Karpas-422 (cell line): ENCODE results near the gene SUSD4. TPM values are rescaled to one million over a fixed set of nuclear protein-coding genes. Genes with fewer than 3 reads are reported as not detected.

Source experiments
- DNase-seq: peaks from one replicate; pipeline ENCODE4 v3.0.0-alpha.2; 2015
- H2AFZ ChIP-seq: fragments of 200-600 bp; sonication (generic); 2 replicates; pipeline ENCODE4 v1.6.1; 2014; ENCODE audit warnings: antibody characterized with exemption, low read length, mixed read lengths
- H3K27ac ChIP-seq: fragments of 200-600 bp; sonication (generic); 2 replicates; pipeline ENCODE4 v1.5.1; 2014; ENCODE audit warnings: mild to moderate bottlenecking, low read length, moderate library complexity
- H3K27me3 ChIP-seq: fragments of 200-600 bp; sonication (generic); 2 replicates; pipeline ENCODE4 v1.6.1; 2014; ENCODE audit warnings: low read length, mixed read lengths
- H3K36me3 ChIP-seq: fragments of 200-600 bp; sonication (generic); 2 replicates; pipeline ENCODE4 v1.6.1; 2014; ENCODE audit warnings: low read length, mixed read lengths; ENCODE audit not compliant: insufficient read depth
- H3K4me1 ChIP-seq: fragments of 200-600 bp; sonication (generic); 2 replicates; pipeline ENCODE4 v1.6.1; 2014; ENCODE audit warnings: mild to moderate bottlenecking, low read length, mixed read lengths
- H3K4me2 ChIP-seq: fragments of 200-600 bp; sonication (generic); 2 replicates; pipeline ENCODE4 v1.6.1; 2014; ENCODE audit warnings: low read length, low read depth, mild to moderate bottlenecking; ENCODE audit not compliant: poor library complexity, severe bottlenecking
- H3K4me3 ChIP-seq: fragments of 200-600 bp; sonication (generic); 2 replicates; pipeline ENCODE4 v1.5.1; 2014; ENCODE audit warnings: mild to moderate bottlenecking, antibody characterized with exemption, low read length, mixed read lengths
- H3K79me2 ChIP-seq: fragments of 200-600 bp; sonication (generic); 2 replicates; pipeline ENCODE4 v1.6.1; 2014; ENCODE audit warnings: mild to moderate bottlenecking, low read length, mixed read lengths
- H3K9ac ChIP-seq: fragments of 200-600 bp; sonication (generic); 2 replicates; pipeline ENCODE4 v1.6.0; 2014; ENCODE audit warnings: low read length
- H3K9me2 ChIP-seq: fragments of 200-600 bp; sonication (generic), shearing (Covaris generic); replicated peaks from 2 replicates; pipeline ENCODE4 v1.6.0; 2014; ENCODE audit warnings: mild to moderate bottlenecking, low read length, moderate library complexity; ENCODE audit not compliant: insufficient read depth
- H3K9me3 ChIP-seq: fragments of 300-700, 200-600 bp; sonication (generic); 2 replicates; pipeline ENCODE4 v1.6.1; 2014; ENCODE audit warnings: low read length, mixed read lengths
- H4K20me1 ChIP-seq: fragments of 200-600 bp; sonication (generic); 2 replicates; pipeline ENCODE4 v1.6.1; 2014; ENCODE audit warnings: mild to moderate bottlenecking, antibody characterized with exemption, low read length, low read depth; ENCODE audit not compliant: insufficient read depth
- total RNA-seq: library from RNA; depleted of rRNA; stranded (reverse); fragments of >200 nt; shearing (Covaris generic); gene quantifications from 2 replicates; pipeline ENCODE4 v1.2.3, GENCODE V29; 2014; ENCODE audit warnings: low replicate concordance

SUSD4 gene
- total RNA-seq, 1 experiment from 2014 or later: 0.34 TPM

DNA sequence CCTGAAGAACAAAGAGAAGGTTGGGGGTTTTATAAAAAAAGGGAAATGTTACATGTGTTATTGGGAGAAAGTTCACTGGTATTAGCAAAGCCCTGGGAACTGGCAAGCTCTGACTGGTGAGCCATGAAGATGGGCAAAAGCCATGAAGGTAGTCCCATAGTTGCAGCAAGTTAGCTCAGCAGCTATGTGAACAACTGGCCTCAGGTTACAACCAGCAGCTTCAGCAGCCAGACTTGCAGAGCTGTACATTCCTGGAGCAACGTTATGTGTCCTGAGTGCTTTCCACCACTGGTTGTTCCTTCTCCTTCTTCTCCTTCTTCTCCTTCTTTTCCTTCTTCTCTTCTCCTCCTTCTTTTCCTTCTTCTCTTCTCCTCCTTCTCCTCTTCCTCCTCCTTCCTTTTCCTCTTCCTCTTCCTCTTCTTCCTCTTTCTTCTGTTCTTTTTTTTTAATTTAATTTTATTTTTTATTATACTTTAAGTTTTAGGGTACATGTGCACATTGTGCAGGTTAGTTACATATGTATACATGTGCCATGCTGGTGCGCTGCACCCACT is 164.8 kb downstream of the SUSD4 start:
- H3K4me1 ChIP-seq: peaks cover 30% of the 10 kb centered on the region
- H3K79me2 ChIP-seq: no peaks in the 10 kb centered on the region
- H3K9me2 ChIP-seq: no peaks in the 10 kb centered on the region
- no peaks in the 10 kb centered on the region for H4K20me1 ChIP-seq
- H3K27me3 ChIP-seq: no peaks in the 10 kb centered on the region
- H2AFZ ChIP-seq: no peak overlapping the region
- H3K36me3 ChIP-seq: no peaks in the 10 kb centered on the region
- H3K9ac ChIP-seq: no peak overlapping the region
- no peak overlapping the region for H3K27ac ChIP-seq
- H3K4me2 ChIP-seq: no peak overlapping the region
- DNase-seq: no peak
- H3K4me3 ChIP-seq: no peak overlapping the region
- H3K9me3 ChIP-seq: no peaks in the 10 kb centered on the region

DNA sequence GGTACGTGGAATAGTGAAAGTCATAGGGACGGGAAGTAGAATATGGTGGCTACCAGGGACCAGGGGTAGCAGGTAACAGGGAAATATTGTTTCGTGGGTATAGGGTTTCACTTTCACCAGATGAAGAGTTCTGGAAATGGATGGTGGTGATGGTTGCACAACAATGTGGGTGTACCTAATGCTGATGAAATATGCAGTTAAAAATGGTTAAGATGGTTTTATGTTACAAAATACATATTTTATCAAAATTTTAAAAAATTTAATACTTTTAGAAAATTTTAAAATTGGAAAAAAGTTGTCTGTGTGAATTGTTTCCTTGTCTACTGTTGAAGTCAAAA is 165.4 kb downstream of the SUSD4 start:
- H2AFZ ChIP-seq: no peak overlapping the region

DNA sequence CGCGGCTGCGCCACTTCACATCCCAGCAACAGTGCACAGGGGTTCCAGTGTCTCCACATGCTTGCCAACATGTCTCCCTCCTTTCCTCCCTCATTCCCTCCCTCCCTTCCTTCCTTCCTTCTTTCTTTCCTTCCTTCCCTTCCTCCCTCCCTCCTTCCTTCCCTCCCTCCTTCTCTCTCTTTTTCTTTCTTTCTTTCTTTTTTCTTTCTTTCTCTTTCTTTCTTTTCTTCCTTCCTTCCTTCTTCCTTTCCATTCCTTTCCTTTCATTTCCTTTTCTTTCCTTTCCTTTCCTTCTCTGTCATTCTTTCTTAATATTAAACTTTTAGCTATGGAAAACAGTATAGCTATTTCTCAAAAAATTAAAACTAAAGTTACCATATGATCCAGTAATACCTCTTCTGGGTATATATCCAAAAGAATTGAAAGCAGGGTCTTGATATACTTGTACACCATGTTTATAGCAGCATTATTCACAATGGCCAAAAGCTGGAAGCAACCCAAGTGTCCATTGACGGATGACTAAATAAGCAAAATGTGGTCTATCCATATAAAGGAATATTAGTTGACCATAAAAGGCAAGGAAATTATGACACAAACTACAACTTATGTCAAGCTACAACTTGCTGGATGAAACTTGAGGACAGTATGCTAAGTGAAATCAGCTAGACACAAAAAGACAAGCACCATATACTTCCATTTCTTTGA is 165.9 kb downstream of the SUSD4 start:
- no peaks in the 10 kb centered on the region for H3K79me2 ChIP-seq
- H4K20me1 ChIP-seq: no peaks in the 10 kb centered on the region
- no peaks in the 10 kb centered on the region for H3K9me2 ChIP-seq
- no peak overlapping the region for H3K4me3 ChIP-seq
- H3K27ac ChIP-seq: no peak overlapping the region
- no peak overlapping the region for H2AFZ ChIP-seq
- DNase-seq: no peak
- peaks cover 30% of the 10 kb centered on the region for H3K4me1 ChIP-seq
- no peaks in the 10 kb centered on the region for H3K27me3 ChIP-seq
- no peak overlapping the region for H3K4me2 ChIP-seq
- H3K9me3 ChIP-seq: no peaks in the 10 kb centered on the region
- H3K36me3 ChIP-seq: no peaks in the 10 kb centered on the region
- no peak overlapping the region for H3K9ac ChIP-seq

More for the DNA sequence above, 165.4 kb downstream of the SUSD4 start:
- H3K9me2 ChIP-seq: no peaks in the 10 kb centered on the region
- no peak overlapping the region for H3K27ac ChIP-seq
- H3K4me2 ChIP-seq: no peak overlapping the region
- peaks cover 30% of the 10 kb centered on the region for H3K4me1 ChIP-seq
- H3K79me2 ChIP-seq: no peaks in the 10 kb centered on the region
- H3K36me3 ChIP-seq: no peaks in the 10 kb centered on the region
- DNase-seq: no peak
- no peaks in the 10 kb centered on the region for H3K9me3 ChIP-seq
- no peak overlapping the region for H3K4me3 ChIP-seq
- H3K27me3 ChIP-seq: no peaks in the 10 kb centered on the region
- H4K20me1 ChIP-seq: no peaks in the 10 kb centered on the region
- H3K9ac ChIP-seq: no peak overlapping the region

DNA sequence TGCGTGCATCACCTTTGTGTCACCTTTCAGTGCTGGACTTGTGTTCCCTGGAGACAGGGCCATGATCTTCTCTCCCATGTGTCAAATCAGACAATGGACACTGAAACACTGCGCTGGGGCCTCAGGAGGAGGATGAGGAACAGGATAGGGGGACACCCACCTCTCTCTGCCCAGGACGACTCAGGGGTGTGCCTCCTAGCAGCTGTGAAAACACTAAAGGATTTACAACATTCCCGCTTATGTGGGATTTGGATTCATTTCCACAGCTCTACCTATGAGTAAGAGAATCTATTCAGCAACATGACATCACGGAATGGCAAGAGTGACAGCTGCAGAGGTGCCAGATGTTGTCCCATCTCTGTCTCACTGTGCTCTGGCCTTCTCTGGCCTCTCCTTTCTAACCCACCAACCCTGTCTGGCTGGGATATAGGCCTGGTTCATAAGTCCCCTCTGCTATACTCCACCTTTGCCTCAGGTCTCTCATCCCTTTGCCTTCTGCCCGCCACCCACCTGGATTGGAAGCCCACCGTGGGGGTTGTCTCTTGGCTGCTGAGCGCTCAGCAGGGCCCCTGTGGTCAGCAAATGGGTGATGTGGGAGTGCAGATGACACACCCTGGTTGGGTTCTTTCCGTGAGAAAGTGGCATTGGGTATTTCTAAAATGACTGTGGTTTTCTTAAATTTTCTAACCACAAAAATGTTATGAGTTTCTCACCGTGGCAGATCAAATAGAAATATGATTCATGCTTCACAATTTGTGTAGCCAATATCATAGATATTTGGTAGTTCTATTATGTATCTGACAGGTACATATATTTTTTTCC is 173.9 kb downstream of the SUSD4 start:
- H3K9me2 ChIP-seq: no peaks in the 10 kb centered on the region
- H3K36me3 ChIP-seq: no peaks in the 10 kb centered on the region
- H3K79me2 ChIP-seq: no peaks in the 10 kb centered on the region
- H4K20me1 ChIP-seq: no peaks in the 10 kb centered on the region
- no peak overlapping the region for H3K27ac ChIP-seq
- H3K4me3 ChIP-seq: no peak overlapping the region
- no peak for DNase-seq
- H3K4me2 ChIP-seq: no peak overlapping the region
- H2AFZ ChIP-seq: no peak overlapping the region
- no peaks in the 10 kb centered on the region for H3K27me3 ChIP-seq
- H3K4me1 ChIP-seq: peaks cover 6% of the 10 kb centered on the region
- H3K9me3 ChIP-seq: no peaks in the 10 kb centered on the region
- H3K9ac ChIP-seq: no peak overlapping the region

DNA sequence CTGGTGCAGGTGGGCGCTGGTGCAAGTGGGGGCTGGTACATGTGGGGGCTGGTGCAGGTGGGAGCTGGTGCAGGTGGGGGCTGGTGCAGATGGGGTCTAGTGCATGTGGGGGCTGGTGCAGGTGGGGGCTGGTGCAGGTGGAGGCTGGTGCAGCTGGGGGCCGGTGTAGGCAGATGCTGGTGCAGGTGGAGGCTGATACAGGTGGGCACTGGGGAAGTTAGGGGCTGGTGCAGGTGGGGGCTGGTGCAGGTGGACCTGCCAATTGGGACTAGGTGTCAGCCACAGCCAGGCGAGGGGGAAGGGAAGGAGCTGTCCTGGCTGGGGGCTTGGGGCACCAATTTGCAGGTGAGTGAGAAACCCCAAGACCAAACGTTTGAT is 174.5 kb downstream of the SUSD4 start:
- Histone ChIP-seq H3K27me3 (no peaks in the 10 kb centered on the region), H4K20me1 (no peaks in the 10 kb centered on the region), H3K36me3 (no peaks in the 10 kb centered on the region), H2AFZ (no peak overlapping the region), H3K27ac (no peak overlapping the region), H3K9ac (no peak overlapping the region), H3K4me3 (no peak overlapping the region), H3K4me2 (no peak overlapping the region), H3K9me2 (no peaks in the 10 kb centered on the region), H3K79me2 (no peaks in the 10 kb centered on the region), H3K4me1 (peaks cover 2% of the 10 kb centered on the region; the same call in 1 of the 2 replicates), H3K9me3 (no peaks in the 10 kb centered on the region)
- DNase-seq: no peak

DNA sequence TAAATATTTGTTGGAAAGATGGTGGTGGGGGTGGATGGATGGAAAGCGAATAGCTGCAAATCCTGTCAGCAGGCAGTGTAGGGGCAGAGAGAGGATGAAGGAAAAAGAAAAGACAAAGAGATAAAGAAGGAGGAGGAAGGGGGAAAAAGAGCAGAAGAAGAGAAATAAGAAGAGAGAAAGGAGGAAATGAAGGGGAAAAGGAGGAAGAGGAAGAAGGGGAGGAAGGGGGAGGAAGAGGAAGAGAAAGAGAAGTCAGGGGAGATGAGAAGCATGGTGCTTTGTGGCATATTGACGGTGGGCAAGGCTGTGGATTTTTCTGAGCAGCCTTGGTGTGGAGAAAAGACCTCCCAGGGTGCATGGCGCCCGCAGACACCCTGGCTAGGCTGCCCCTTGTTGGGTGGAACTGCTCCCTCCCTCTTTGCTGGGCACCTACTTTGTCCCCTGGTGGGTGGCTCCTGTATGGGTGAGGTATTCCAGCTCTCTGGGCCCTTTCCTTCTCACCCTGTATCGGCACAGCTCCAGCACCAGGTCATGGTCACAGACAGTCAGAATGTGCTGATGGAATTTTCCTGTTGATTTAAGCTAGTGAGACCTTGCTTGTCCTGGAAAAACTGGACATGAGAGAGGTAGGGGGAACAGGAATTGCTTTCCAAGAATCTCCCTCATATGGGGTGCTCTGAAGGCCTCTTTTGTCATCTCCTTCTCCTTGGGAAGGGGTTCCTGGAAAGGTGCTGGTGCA is 175.2 kb downstream of the SUSD4 start:
- Histone ChIP-seq H3K4me3 (no peak overlapping the region), H2AFZ (no peak overlapping the region), H3K9me2 (no peaks in the 10 kb centered on the region), H3K4me2 (no peak overlapping the region), H3K79me2 (no peaks in the 10 kb centered on the region), H3K9ac (no peak overlapping the region), H3K4me1 (peaks cover 2% of the 10 kb centered on the region; the same call in 1 of the 2 replicates), H3K36me3 (no peaks in the 10 kb centered on the region), H3K27ac (no peak overlapping the region), H4K20me1 (no peaks in the 10 kb centered on the region), H3K27me3 (no peaks in the 10 kb centered on the region), H3K9me3 (no peaks in the 10 kb centered on the region)
- DNase-seq: no peak

DNA sequence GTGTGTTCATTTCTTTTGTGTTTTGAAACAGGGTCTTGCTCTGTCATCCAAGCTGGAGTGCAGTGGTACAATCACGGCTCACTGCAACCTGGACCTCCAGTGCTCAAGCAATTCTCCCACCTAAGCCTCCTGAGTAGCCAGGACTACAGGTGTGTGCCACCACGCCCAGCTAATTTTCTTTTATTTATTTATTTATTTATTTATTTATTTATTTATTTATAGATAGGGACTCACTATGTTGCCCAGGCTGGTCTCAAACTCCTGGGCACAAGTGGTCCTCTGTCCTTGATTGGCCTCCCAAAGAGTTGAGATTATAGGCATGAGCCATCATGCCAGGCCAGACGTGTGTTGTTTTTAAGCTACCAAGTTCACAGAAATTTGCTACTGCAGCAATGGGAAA is 177.2 kb downstream of the SUSD4 start:
- no peak overlapping the region for H3K4me3 ChIP-seq
- H3K9ac ChIP-seq: no peak overlapping the region
- H3K9me3 ChIP-seq: no peaks in the 10 kb centered on the region
- no peak overlapping the region for H3K4me2 ChIP-seq
- DNase-seq: no peak
- peaks cover 2% of the 10 kb centered on the region; the same call in 1 of the 2 replicates for H3K4me1 ChIP-seq
- H3K36me3 ChIP-seq: no peaks in the 10 kb centered on the region
- no peaks in the 10 kb centered on the region for H3K27me3 ChIP-seq
- H2AFZ ChIP-seq: no peak overlapping the region
- H3K27ac ChIP-seq: no peak overlapping the region
- no peaks in the 10 kb centered on the region for H3K79me2 ChIP-seq
- H3K9me2 ChIP-seq: no peaks in the 10 kb centered on the region
- no peaks in the 10 kb centered on the region for H4K20me1 ChIP-seq
